KMS-11 (cell line): Measurements from ENCODE around the gene GRM1.

ENCODE experiments used
- H2AFZ ChIP-seq: fragments of 200-600 bp; sonication (generic); 2 replicates; pipeline ENCODE4 v1.6.1; 2016; ENCODE audit warnings: antibody characterized with exemption, mixed run types, low read depth
- H3K27ac ChIP-seq: fragments of 200-600 bp; sonication (generic); 2 replicates; pipeline ENCODE4 v1.6.1; 2016; ENCODE audit warnings: mild to moderate bottlenecking, mixed run types
- H3K27me3 ChIP-seq: fragments of 200-600 bp; sonication (generic); 2 replicates; pipeline ENCODE4 v1.6.1; 2017; ENCODE audit warnings: mild to moderate bottlenecking, low read depth, mixed run types, moderate library complexity; ENCODE audit not compliant: insufficient read depth
- H3K36me3 ChIP-seq: fragments of 200-600 bp; sonication (generic); 2 replicates; pipeline ENCODE4 v1.6.1; 2017; ENCODE audit warnings: mild to moderate bottlenecking, mixed run types; ENCODE audit not compliant: insufficient read depth
- H3K4me1 ChIP-seq: fragments of 200-600 bp; sonication (generic); 2 replicates; pipeline ENCODE4 v1.6.1; 2016; ENCODE audit warnings: mild to moderate bottlenecking, low read depth, mixed run types; ENCODE audit not compliant: poor library complexity, severe bottlenecking
- H3K4me2 ChIP-seq: fragments of 200-600 bp; sonication (generic); 2 replicates; pipeline ENCODE4 v1.7.0; 2016; ENCODE audit warnings: mild to moderate bottlenecking, mixed run types
- H3K4me3 ChIP-seq: fragments of 200-600 bp; sonication (generic); IDR thresholded peaks from 2 replicates; pipeline ENCODE4 v1.6.1; 2017; ENCODE audit warnings: low read depth, low read length, mixed read lengths; ENCODE audit not compliant: insufficient read depth
- H3K79me2 ChIP-seq: fragments of 200-600 bp; sonication (generic); 2 replicates; pipeline ENCODE4 v1.6.1; 2016; ENCODE audit warnings: low read depth, mixed run types; ENCODE audit not compliant: insufficient read depth
- H3K9ac ChIP-seq: fragments of 200-600 bp; sonication (generic); 2 replicates; pipeline ENCODE4 v1.6.1; 2016; ENCODE audit warnings: mild to moderate bottlenecking, mixed run types
- H4K20me1 ChIP-seq: fragments of 200-600 bp; sonication (generic); 2 replicates; pipeline ENCODE4 v1.6.1; 2016; ENCODE audit warnings: mild to moderate bottlenecking, mixed run types; ENCODE audit not compliant: insufficient read depth
- CTCF ChIP-seq: fragments of 200-600 bp; sonication (generic); conservative IDR thresholded peaks from 2 replicates; pipeline ENCODE4 v1.6.1; 2017; ENCODE audit warnings: low read depth, mild to moderate bottlenecking, antibody characterized with exemption, low read length, moderate library complexity, mixed read lengths

GRM1 gene

DNA sequence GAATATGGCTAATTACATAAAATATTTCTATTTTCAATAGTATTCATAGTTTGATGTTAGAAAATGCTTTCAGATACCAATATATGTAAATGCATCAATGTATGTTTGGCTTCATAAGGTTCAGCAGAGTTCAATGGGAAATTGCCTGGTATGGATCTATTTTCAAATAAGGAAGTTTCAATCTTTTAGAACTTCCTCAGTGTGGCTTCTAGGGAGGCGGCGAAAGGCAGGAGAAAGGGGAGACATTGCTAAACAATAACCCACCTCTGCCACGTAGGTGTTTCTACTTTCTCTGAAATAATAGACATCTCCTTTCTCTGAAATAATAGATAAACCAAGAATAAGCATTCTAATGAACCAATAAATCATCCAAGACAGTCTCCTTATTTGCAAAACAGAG lies 277.1 kb downstream of the GRM1 start:
- H3K27me3 ChIP-seq: no peaks in the 10 kb centered on the region

GRCh38 chr6:146310628-146311027 lies 281.8 kb downstream of the GRM1 start:
- Histone ChIP-seq H3K27ac (no peak overlapping the region), H3K4me3 (no peak overlapping the region), H3K9ac (no peak overlapping the region), H4K20me1 (no peaks in the 10 kb centered on the region), H3K4me2 (no peak overlapping the region), H3K4me1 (no peaks in the 10 kb centered on the region), H3K79me2 (no peaks in the 10 kb centered on the region), H3K36me3 (no peaks in the 10 kb centered on the region), H3K27me3 (no peaks in the 10 kb centered on the region), H2AFZ (no peak overlapping the region)
- TF ChIP-seq CTCF: no peak

More for the DNA sequence above, 277.1 kb downstream of the GRM1 start:
- no peak for TF ChIP-seq CTCF
- Histone ChIP-seq H3K9ac (no peak overlapping the region), H3K4me2 (no peak overlapping the region), H3K4me3 (no peak overlapping the region), H3K79me2 (no peaks in the 10 kb centered on the region), H4K20me1 (no peaks in the 10 kb centered on the region), H3K27ac (no peak overlapping the region), H3K4me1 (peaks cover 7% of the 10 kb centered on the region), H2AFZ (no peak overlapping the region), H3K36me3 (no peaks in the 10 kb centered on the region)

- Histone ChIP-seq H4K20me1 (no peaks in the 10 kb centered on the region), H3K36me3 (no peaks in the 10 kb centered on the region), H3K4me2 (no peak overlapping the region), H3K79me2 (no peaks in the 10 kb centered on the region), H3K27me3 (no peaks in the 10 kb centered on the region), H3K4me1 (no peaks in the 10 kb centered on the region), H2AFZ (no peak overlapping the region), H3K4me3 (no peak overlapping the region), H3K9ac (no peak overlapping the region), H3K27ac (no peak overlapping the region)
- TF ChIP-seq CTCF: no peak
Observed at GRCh38 chr6:146311079-146311478, 282.2 kb downstream of the GRM1 start.

DNA sequence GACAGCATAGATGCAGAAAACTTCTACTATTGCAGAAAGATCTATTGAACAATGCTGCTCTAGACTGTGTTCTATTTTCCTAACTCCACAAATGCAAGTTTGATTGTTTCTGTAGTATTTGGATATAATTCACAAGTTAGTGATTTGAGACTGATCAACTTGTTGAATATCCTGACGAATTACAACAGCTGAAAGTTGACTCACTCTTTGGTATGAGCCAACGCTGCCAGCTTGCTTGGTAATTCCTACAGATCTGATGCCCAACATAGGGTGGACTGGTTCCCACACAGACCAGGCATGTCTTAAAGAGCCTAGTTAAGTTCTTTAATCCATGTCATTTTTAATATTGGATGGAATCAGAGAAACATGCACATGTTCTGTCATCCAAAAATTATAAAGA lies 283.7 kb downstream of the GRM1 start:
- Histone ChIP-seq H3K4me1 (no peaks in the 10 kb centered on the region), H3K9ac (no peak overlapping the region), H3K4me2 (no peak overlapping the region), H3K36me3 (no peaks in the 10 kb centered on the region), H4K20me1 (no peaks in the 10 kb centered on the region), H3K27me3 (no peaks in the 10 kb centered on the region), H3K27ac (no peak overlapping the region), H3K4me3 (no peak overlapping the region), H3K79me2 (no peaks in the 10 kb centered on the region), H2AFZ (no peak overlapping the region)
- TF ChIP-seq CTCF: no peak
